Activated CD4-positive, alpha-beta T cell treated with anti-CD3 and anti-CD28 coated beads for 1 hour (primary cell): ENCODE data around the gene TAPBPL.
A peak's percentile ranks its signal among the peaks of the same experiment; 100 is the strongest.

Source experiments
- DNase-seq: peaks from one replicate; pipeline ENCODE4 v3.0.0-alpha.2; 2020

Gene TAPBPL

GRCh38 chr12:6437586-6437985, 14.3 kb upstream of the TAPBPL start:
- no peak for DNase-seq

DNA sequence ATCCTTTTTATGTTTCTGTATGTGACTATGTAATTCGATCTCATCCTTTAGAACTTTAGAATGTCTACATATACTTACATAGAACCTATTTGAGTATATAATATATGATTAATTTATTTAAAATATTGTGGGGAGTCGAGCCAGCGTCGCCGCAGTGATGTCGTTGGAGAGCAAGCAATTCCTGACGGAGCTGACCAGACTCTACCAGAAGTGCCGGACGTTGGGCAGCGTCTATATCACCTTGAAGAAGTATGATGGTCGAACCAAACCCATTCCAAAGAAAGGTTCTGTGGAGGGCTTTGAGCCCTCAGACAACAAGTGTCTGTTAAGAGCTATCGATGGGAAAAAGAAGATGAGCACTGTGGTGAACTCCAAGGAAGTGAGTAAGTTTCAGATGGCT, 13.5 kb upstream of the TAPBPL start:
- no peak for DNase-seq

- DNase-seq, result no peak
These were observed 11.5 kb upstream of the TAPBPL start for GRCh38 chr12:6440391-6440790.

- DNase-seq, result no peak
These were observed 9.0 kb upstream of the TAPBPL start for GRCh38 chr12:6442836-6443235.

DNA sequence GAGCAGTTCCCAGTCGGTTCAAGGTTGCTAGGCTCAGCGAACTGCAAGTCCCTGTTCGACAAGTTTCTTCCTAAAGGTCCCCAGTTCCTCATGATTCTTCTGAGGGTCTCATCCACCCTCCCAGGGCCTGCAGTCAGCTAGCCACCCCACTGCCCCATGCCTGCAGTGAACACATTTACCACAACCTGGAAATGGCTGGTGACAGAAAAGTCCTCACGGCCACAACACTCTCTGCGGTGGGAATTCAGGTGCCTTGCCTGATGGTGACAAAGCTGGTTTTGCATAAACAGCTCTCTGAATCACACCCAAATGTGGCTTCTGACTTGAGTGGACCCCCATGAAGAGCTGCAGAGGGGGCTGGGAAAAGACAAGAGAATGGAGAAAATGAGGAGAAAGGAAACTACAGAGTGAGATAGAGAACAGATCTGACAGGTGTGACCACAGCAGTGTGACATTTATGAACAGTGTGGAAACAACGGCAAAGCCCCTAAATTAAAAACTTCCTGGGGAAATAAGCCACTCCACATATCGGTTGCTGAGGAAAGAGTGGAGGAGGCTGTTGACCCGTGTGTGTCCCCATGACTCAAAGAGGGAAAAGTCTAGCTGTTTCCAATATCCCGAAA, 8.4 kb upstream of the TAPBPL start:
- no peak for DNase-seq

GRCh38 chr12:6444031-6444430, 7.8 kb upstream of the TAPBPL start:
- no peak for DNase-seq

GRCh38 chr12:6444704-6445688, 6.8 kb upstream of the TAPBPL start, which contains the start of gene CD27:
Gene CD27, plus strand, starts transcription at chr12:6444955. Its CDS starts 141 bp downstream, at chr12:6445096.
- DNase-seq, result no peak

- DNase-seq, result no peak
These were observed 1.6 kb upstream of the TAPBPL start for GRCh38 chr12:6450091-6450868.

GRCh38 chr12:6450869-6451347, 934 bp upstream of the TAPBPL start:
- DNase-seq, result no peak

DNA sequence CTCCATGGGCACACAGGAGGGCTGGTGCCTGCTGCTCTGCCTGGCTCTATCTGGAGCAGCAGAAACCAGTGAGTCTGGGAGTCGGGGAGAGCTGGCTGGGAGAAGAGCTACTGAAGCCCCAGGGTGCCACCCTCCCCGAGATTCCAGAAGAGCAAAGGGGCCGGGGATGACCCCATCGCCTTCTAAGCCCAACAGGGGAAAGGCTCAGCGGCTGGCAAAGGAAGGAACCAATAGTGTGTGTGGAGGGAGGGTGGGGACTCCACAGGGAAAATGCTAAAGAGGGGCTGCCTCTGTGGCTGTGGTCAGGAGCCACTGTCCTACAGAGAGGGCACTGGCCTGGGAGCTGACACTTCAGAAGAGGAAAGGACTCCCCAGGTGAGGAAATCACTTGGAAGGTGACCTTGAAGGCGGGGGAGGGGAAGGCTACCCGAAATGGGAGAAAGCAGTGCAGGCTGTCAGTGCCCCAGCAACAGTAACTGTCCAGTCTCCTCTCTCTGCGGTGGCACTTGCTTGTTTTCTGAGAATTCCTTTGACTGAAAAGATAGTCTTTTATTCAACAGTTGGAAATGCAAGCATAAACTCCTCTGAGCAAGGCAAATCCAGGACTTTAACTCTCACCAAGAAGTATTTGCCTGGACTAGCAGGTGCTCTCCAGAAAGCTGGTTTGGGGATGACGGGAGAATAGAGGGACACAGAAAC, 552 bp downstream of the TAPBPL start:
- DNase-seq, result no peak

DNA sequence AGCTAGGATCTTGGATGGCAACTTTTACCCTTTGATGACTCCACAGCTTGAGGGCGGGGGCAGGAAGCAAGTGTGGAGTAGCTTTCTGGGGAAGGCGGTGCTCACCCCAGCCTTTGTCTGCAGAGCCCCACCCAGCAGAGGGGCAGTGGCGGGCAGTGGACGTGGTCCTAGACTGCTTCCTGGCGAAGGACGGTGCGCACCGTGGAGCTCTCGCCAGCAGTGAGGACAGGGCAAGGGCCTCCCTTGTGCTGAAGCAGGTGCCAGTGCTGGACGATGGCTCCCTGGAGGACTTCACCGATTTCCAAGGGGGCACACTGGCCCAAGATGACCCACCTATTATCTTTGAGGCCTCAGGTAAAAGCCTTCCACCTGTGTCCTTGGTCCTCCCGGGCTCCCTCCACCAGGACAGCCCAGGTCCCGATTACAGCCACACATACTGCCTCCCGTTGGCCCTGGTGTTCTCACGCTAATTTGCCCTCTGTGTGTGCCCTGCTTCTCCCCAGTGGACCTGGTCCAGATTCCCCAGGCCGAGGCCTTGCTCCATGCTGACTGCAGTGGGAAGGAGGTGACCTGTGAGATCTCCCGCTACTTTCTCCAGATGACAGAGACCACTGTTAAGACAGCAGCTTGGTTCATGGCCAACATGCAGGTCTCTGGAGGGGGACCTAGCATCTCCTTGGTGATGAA, 1.2 kb downstream of the TAPBPL start:
- no peak for DNase-seq

GRCh38 chr12:6457220-6457945, 5.5 kb downstream of the TAPBPL start:
- no peak for DNase-seq

- no peak for DNase-seq
These were observed 6.6 kb downstream of the TAPBPL start for GRCh38 chr12:6458281-6459003.

DNA sequence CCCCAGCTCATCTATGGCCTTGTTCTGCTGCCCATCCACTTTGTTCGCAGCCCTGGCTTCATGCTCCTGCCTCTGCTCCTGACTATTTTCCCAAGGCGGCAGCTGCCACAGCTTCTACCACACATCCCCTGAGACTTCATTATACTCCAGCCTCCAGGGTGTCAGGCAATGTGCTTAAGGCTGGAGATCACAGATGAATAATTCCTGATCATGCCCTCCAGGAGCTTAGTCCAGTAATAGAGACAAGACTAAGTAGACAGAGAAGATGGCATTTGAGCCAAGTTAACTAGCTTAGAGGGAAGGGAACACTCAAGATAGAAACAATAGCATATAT, 7.1 kb downstream of the TAPBPL start:
- no peak for DNase-seq

GRCh38 chr12:6460751-6461371, 9.0 kb downstream of the TAPBPL start:
- no peak for DNase-seq

- peak; percentile 61 for DNase-seq
These were observed 9.8 kb downstream of the TAPBPL start for GRCh38 chr12:6461401-6462233.

DNA sequence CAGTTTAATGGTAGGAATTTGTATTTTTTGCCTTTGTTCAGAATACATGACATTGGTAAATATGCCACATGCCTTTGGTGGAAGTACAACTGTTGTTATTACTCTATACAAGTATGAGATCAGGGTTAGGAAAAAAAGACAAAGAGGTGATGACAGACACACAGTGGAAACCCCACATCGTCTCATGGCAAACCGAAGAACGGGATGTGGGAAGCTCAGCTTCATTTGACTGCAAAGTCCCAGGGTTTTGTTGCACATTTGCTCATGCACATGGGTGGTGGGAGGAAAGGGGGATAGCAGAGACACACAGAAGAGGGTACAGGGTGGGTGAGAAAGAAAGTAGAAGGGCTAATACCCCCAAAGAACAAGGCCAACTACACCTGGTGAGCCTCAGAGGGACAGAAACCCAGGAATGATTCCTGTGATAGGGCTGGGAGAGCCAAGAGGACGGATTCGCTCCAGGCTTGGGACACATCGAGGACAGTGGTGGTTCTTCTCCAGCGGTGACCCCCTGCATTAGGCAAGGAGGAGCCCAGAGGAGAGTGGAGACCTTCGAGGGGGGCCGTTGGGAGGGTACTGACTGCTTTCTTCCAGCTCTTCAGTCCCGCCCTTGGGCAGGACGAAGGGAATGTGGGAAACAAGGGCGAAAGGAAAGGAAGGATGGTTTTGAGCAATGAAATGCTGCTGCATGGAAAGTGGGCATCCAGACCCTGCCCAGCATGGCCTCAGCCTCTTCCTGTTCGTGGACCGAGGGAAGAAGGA, 10.6 kb downstream of the TAPBPL start:
- DNase-seq, result no peak

DNA sequence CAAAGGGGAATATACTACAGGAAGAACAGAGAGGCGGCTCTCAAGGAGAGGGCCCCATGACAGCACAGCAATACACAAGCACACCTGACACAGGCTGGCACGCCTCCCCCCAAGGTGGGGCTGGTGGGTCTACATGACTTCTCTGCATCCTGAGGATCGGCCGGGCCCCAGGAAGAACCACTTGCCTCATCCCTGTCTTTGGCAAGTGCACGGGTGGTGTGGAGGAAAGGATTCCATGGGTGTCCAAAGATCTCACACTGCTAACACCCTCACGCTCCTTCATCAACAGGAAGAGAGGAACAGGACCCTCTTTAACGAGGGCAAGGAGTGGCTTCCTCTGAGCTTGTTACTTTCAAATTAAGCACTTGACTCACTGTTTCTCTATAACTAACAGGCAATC, 11.4 kb downstream of the TAPBPL start:
- no peak for DNase-seq
